Smooth muscle cell (in vitro differentiated cells): ENCODE results near the gene FRMPD1. TPM values are rescaled to one million over a fixed set of nuclear protein-coding genes. Genes with fewer than 3 reads are reported as not detected.

Experiments used
- DNase-seq: peaks from one replicate; lab custom pipeline; 2025; ENCODE audit not compliant: unreplicated experiment; lab: John Stamatoyannopoulos, UW
- H2AFZ ChIP-seq: fragments of 200-600 bp; sonication (generic); 2 replicates; pipeline ENCODE4 v1.6.0; 2016; ENCODE audit warnings: antibody characterized with exemption, low read depth, mild to moderate bottlenecking
- H3F3A ChIP-seq: fragments of 200-600 bp; sonication (generic); 2 replicates; pipeline ENCODE4 v1.6.0; 2017; ENCODE audit warnings: antibody characterized with exemption, low read depth
- H3K27ac ChIP-seq: fragments of 200-600 bp; sonication (generic); 2 replicates; pipeline ENCODE4 v1.5.1; 2016; ENCODE audit warnings: low read depth, mild to moderate bottlenecking
- H3K27me3 ChIP-seq: fragments of 200-600 bp; sonication (generic); 2 replicates; pipeline ENCODE4 v1.6.1; 2016; ENCODE audit warnings: low read depth, mild to moderate bottlenecking
- H3K36me3 ChIP-seq: fragments of 200-600 bp; sonication (generic); 2 replicates; pipeline ENCODE4 v1.5.1; 2016; ENCODE audit warnings: low read depth
- H3K4me1 ChIP-seq: fragments of 200-600 bp; sonication (generic); 2 replicates; pipeline ENCODE4 v1.5.1; 2016; ENCODE audit warnings: low read depth
- H3K4me2 ChIP-seq: fragments of 200-600 bp; sonication (generic); 2 replicates; pipeline ENCODE4 v1.6.0; 2016; ENCODE audit warnings: mild to moderate bottlenecking
- H3K4me3 ChIP-seq: fragments of 200-600 bp; sonication (generic); 2 replicates; pipeline ENCODE4 v1.5.1; 2016; ENCODE audit warnings: mild to moderate bottlenecking
- H3K79me2 ChIP-seq: fragments of 200-600 bp; sonication (generic); 2 replicates; pipeline ENCODE4 v1.6.0; 2016; ENCODE audit warnings: low read depth, mild to moderate bottlenecking
- H3K9ac ChIP-seq: fragments of 200-600 bp; sonication (generic); 2 replicates; pipeline ENCODE4 v1.6.0; 2016; ENCODE audit warnings: low read depth
- H3K9me3 ChIP-seq: fragments of 200-600 bp; sonication (generic); replicated peaks from 2 replicates; pipeline ENCODE4 v1.5.1; 2016; ENCODE audit warnings: low read depth
- H4K20me1 ChIP-seq: fragments of 200-600 bp; sonication (generic); 2 replicates; pipeline ENCODE4 v1.6.0; 2016; ENCODE audit warnings: low read depth
- WGBS: methylation state at CpG from one replicate; pipeline ENCODE4 v1.1.7; 2016; ENCODE audit warnings: low lambda C conversion rate; 5-methylcytosine and 5-hydroxymethylcytosine counted together
- polyA plus RNA-seq: library from polyadenylated mRNA; unstranded; fragments of >200 nt; fragmentation: Nextera tagmentation; extraction: Ambion mirVana; gene quantifications from 2 replicates; pipeline ENCODE4 v1.2.1, GENCODE V29; 2016
- total RNA-seq: library from RNA; depleted of rRNA; stranded (reverse); fragments of >200 nt; gene quantifications from 2 replicates; pipeline ENCODE4 v1.2.3, GENCODE V29; 2014
- TF ChIP-seq, protein P1 (sequence below): fragments of 200-600 bp; sonication (generic); IDR thresholded peaks from 2 replicates; pipeline ENCODE4 v1.5.1; 2017; ENCODE audit warnings: borderline replicate concordance, mild to moderate bottlenecking, antibody characterized with exemption; ENCODE audit not compliant: insufficient read depth, poor library complexity, severe bottlenecking

The FRMPD1 gene
- total and polyA plus RNA-seq, 2 experiments from 2014 or later: 0.22 TPM; not detected in 1

DNA sequence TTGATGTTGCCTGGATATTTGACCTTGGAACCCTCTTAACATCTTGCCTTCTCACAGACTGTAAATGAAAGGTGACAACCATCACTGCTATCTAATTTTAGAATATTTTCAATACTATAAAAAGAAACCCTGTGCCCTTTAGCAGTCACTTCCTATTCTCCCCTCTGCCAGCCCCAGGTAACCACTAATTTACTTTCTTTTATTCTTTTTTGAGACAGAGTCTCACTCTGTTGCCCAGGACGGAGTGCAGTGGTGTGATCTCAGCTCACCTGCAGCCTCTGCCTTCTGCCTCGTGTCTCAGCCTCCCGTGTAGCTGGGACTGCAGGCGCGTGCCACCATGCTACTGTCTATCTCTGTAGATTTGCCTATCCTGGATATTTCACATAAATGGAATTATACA, 43.6 kb downstream of the FRMPD1 start:
- Histone ChIP-seq H3K4me1 (no peaks in the 10 kb centered on the region), H3K27ac (no peak overlapping the region), H3F3A (no peaks in the 10 kb centered on the region), H3K9ac (no peak overlapping the region), H3K4me2 (no peak overlapping the region), H3K79me2 (no peaks in the 10 kb centered on the region), H3K9me3 (no peaks in the 10 kb centered on the region), H3K4me3 (no peak overlapping the region), H4K20me1 (no peaks in the 10 kb centered on the region), H2AFZ (no peak overlapping the region), H3K36me3 (no peaks in the 10 kb centered on the region), H3K27me3 (peaks cover 50% of the 10 kb centered on the region)
- WGBS: 91% methylated on average over 5 of the region's 5 CpGs
- TF ChIP-seq, protein P1, sequence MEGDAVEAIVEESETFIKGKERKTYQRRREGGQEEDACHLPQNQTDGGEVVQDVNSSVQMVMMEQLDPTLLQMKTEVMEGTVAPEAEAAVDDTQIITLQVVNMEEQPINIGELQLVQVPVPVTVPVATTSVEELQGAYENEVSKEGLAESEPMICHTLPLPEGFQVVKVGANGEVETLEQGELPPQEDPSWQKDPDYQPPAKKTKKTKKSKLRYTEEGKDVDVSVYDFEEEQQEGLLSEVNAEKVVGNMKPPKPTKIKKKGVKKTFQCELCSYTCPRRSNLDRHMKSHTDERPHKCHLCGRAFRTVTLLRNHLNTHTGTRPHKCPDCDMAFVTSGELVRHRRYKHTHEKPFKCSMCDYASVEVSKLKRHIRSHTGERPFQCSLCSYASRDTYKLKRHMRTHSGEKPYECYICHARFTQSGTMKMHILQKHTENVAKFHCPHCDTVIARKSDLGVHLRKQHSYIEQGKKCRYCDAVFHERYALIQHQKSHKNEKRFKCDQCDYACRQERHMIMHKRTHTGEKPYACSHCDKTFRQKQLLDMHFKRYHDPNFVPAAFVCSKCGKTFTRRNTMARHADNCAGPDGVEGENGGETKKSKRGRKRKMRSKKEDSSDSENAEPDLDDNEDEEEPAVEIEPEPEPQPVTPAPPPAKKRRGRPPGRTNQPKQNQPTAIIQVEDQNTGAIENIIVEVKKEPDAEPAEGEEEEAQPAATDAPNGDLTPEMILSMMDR: no peak
- no peak for DNase-seq

DNA sequence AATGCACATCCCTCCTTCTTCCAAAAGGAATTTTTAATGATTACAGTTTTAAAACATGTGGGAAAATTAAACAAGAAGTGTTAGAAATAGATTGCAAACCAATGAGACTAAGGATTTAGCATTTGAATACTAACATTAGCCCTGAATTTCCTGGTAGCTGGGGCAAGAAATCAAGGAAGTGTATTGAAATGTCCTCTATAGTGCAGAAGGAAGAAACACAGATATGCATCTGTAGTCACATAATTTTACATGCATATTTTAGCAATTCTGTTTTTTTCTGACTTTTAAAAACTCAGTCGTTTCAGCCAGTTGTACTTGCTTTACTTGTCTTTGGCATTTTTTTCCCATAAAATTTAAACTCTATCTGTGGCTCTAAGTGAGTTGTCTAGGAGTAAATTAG, 45.8 kb downstream of the FRMPD1 start:
- Histone ChIP-seq H3K79me2 (no peaks in the 10 kb centered on the region), H3K4me1 (no peaks in the 10 kb centered on the region), H3K4me2 (no peak overlapping the region), H3K27ac (no peak overlapping the region), H3K4me3 (no peak overlapping the region), H3K9me3 (no peaks in the 10 kb centered on the region), H3F3A (no peaks in the 10 kb centered on the region), H4K20me1 (no peaks in the 10 kb centered on the region), H3K9ac (no peak overlapping the region), H2AFZ (no peak overlapping the region), H3K36me3 (no peaks in the 10 kb centered on the region), H3K27me3 (peaks cover 31% of the 10 kb centered on the region)
- WGBS: 61% methylated on average over 1 of the region's 1 CpG
- TF ChIP-seq, protein P1: no peak
- DNase-seq: no peak

DNA sequence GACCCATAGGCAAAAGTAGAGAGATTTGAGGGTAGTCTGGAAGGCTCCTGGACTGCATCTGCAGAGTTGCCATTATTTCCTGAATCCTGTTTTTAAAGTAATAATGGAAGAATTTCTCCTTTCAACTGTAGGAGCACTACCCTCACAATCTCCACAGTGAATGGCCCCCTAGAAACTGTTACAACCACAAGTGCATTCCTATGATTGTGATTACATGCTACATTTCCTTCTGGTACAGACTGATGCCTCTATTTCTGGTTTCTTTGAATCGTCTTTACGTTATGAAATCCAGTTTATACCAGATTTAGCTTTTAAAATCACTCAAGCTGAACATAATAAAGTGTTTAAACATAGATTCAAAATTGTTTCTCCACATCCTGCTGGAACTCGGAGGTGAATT, 49.4 kb downstream of the FRMPD1 start:
- WGBS: 63% methylated on average over 3 of the region's 3 CpGs
- no peak overlapping the region for H3K9ac ChIP-seq
- H3K4me2 ChIP-seq: no peak overlapping the region
- H3K79me2 ChIP-seq: no peaks in the 10 kb centered on the region
- H3K27me3 ChIP-seq: peaks cover 16% of the 10 kb centered on the region
- TF ChIP-seq, protein P1: no peak
- no peak overlapping the region for H3K27ac ChIP-seq
- DNase-seq: no peak
- H2AFZ ChIP-seq: no peak overlapping the region
- no peaks in the 10 kb centered on the region for H3K4me1 ChIP-seq
- H3K9me3 ChIP-seq: no peaks in the 10 kb centered on the region
- H3F3A ChIP-seq: no peaks in the 10 kb centered on the region
- H3K36me3 ChIP-seq: no peaks in the 10 kb centered on the region
- H4K20me1 ChIP-seq: no peaks in the 10 kb centered on the region
- H3K4me3 ChIP-seq: no peak overlapping the region

DNA sequence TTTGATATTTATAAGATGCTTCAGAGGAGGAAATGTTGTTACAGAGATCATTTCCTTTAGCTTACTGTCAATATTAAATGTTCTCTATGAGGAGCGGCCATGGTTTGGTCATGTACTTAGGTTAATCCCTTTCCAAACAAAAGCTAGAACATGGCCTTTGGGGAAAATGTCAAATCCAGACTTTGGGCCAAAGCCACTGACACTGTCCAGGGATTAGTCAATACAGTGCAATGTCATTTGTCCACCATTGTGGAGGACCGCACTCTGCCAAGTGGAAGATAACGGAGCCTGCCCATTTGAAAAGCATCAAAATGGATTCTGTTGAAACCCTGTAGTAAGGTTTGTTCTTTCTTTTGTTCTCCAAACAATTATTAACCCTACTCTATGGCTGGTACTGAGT, 50.1 kb downstream of the FRMPD1 start:
- Histone ChIP-seq H3K4me1 (no peaks in the 10 kb centered on the region), H2AFZ (no peak overlapping the region), H3K9ac (no peak overlapping the region), H4K20me1 (no peaks in the 10 kb centered on the region), H3F3A (no peaks in the 10 kb centered on the region), H3K79me2 (no peaks in the 10 kb centered on the region), H3K27me3 (peaks cover 18% of the 10 kb centered on the region), H3K36me3 (no peaks in the 10 kb centered on the region), H3K4me3 (no peak overlapping the region), H3K27ac (no peak overlapping the region), H3K4me2 (no peak overlapping the region), H3K9me3 (no peaks in the 10 kb centered on the region)
- WGBS: 93% methylated on average over 3 of the region's 3 CpGs
- TF ChIP-seq, protein P1: no peak
- no peak for DNase-seq
